HEK293T (cell line): ENCODE measurements around the gene ACAT2.

Experiments used
- ELF4 ChIP-seq: fragments of 450-650 bp; IDR thresholded peaks from 2 replicates; pipeline ENCODE4 v1.6.1; 2017; ENCODE audit warnings: antibody characterized with exemption
- ZNF384 ChIP-seq: fragments of 450-650 bp; IDR thresholded peaks from 2 replicates; pipeline ENCODE4 v1.6.1; 2016

DNA sequence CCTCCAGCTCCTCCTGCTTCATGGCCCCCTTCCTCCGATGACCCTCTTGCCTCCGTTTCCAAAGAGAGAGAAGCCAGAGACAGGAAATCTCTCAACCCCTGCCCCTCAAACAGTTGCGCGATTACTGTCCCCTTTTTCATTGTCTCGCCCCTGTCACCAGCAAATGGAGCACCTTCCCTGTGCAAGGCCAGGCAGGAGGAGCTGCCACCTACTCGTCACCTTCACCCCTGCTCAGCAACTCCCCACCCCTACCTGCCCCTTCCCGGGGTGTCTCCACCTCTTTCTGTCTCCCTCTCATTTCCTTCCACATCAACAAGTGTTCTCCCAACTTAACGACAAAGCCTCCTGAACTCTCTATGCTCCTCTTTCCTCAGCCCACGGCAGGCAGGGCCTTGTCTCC is 51.9 kb downstream of the ACAT2 start:
- no peak for TF ChIP-seq ELF4
- TF ChIP-seq ZNF384: no peak
